K562 (cell line): ENCODE measurements around the gene RARRES2. TPM values are rescaled to one million over a fixed set of nuclear protein-coding genes. Genes with fewer than 3 reads are reported as not detected.

Experiments
- ARID2 ChIP-seq: fragments of 450-650 bp; IDR thresholded peaks from 2 replicates; pipeline ENCODE4 v1.6.1; 2017; ENCODE audit warnings: antibody characterized with exemption, mild to moderate bottlenecking
- CBX2 ChIP-seq: fragments of 200-600 bp; sonication (generic); IDR thresholded peaks from one replicate; pipeline ENCODE4 v1.6.1; 2012; ENCODE audit warnings: mild to moderate bottlenecking, low read length, inconsistent platforms; ENCODE audit not compliant: insufficient read depth, poor library complexity, severe bottlenecking
- E2F4 ChIP-seq: sonication (generic); formaldehyde crosslinking; IDR thresholded peaks from 2 replicates; pipeline ENCODE4 v1.8.0; 2022; ENCODE audit warnings: mild to moderate bottlenecking, low read depth, missing genetic modification reagents
- E2F5 ChIP-seq: sonication (generic); formaldehyde crosslinking; IDR thresholded peaks from 2 replicates; pipeline ENCODE4 v1.8.0; 2022; ENCODE audit warnings: mild to moderate bottlenecking, missing genetic modification reagents
- HDGF ChIP-seq: fragments of 450-650 bp; IDR thresholded peaks from 2 replicates; pipeline ENCODE4 v1.6.1; 2016
- JUND ChIP-seq, 2 experiments: IDR thresholded peaks; 2 replicates in 1 of 2; 3 replicates in 1 of 2; pipeline ENCODE4 v1.6.1; 2011; ENCODE audit warnings: borderline replicate concordance in 2 of 2, low read depth in 2 of 2, low read length in 2 of 2, improper control_type of control experiment in 1 of 2, missing biosample characterization in 1 of 2, missing genetic modification characterization in 1 of 2, missing genetic modification reagents in 1 of 2
- MTA1 ChIP-seq: fragments of 450-650 bp; IDR thresholded peaks from 2 replicates; pipeline ENCODE4 v1.6.1; 2017; ENCODE audit warnings: borderline replicate concordance
- NEUROD1 ChIP-seq: fragments of 150-350 bp; IDR thresholded peaks from 2 replicates; pipeline ENCODE4 v1.6.1; 2014; ENCODE audit warnings: borderline replicate concordance, low read length, low read depth; ENCODE audit not compliant: partially characterized antibody
- PCBP1 ChIP-seq: fragments of 200-400 bp; formaldehyde crosslinking; IDR thresholded peaks from 2 replicates; pipeline ENCODE4 v1.6.1; 2018; ENCODE audit warnings: mild to moderate bottlenecking, low read depth, low read length; ENCODE audit not compliant: poor library complexity, severe bottlenecking
- PYGO2 ChIP-seq: fragments of 450-650 bp; IDR thresholded peaks from 2 replicates; pipeline ENCODE4 v1.6.1; 2016; ENCODE audit warnings: mild to moderate bottlenecking, missing genetic modification characterization, moderate library complexity, missing compliant biosample characterization
- RBM22 ChIP-seq: fragments of 200-400 bp; formaldehyde crosslinking; IDR thresholded peaks from 2 replicates; pipeline ENCODE4 v1.6.1; 2018; ENCODE audit warnings: low read length, low read depth; ENCODE audit not compliant: poor library complexity, severe bottlenecking
- SMARCB1 ChIP-seq: IDR thresholded peaks from 2 replicates; pipeline ENCODE4 v1.6.1; 2011; ENCODE audit warnings: improper control_type of control experiment, low read depth; ENCODE audit not compliant: insufficient read length
- STAT6 ChIP-seq: sonication (generic); formaldehyde crosslinking; IDR thresholded peaks from 2 replicates; pipeline ENCODE4 v1.8.1; 2023; ENCODE audit warnings: mild to moderate bottlenecking, missing genetic modification reagents
- TAF9B ChIP-seq: fragments of 450-650 bp; IDR thresholded peaks from 2 replicates; pipeline ENCODE4 v1.6.1; 2018; ENCODE audit warnings: mild to moderate bottlenecking; ENCODE audit not compliant: partially characterized antibody
- TAL1 ChIP-seq: fragments of 450-650 bp; IDR thresholded peaks from 2 replicates; pipeline ENCODE4 v1.6.1; 2016; ENCODE audit warnings: mild to moderate bottlenecking
- USF1 ChIP-seq: sonication (generic); formaldehyde crosslinking; IDR thresholded peaks from 2 replicates; pipeline ENCODE4 v1.9.0; 2022; ENCODE audit warnings: mild to moderate bottlenecking, missing genetic modification reagents
- ZC3H8 ChIP-seq: fragments of 450-650 bp; IDR thresholded peaks from 2 replicates; pipeline ENCODE4 v1.6.1; 2017
- ZNF134 ChIP-seq: fragments of 250-450 bp; sonication (Bioruptor Pico); conservative IDR thresholded peaks from 2 replicates; pipeline ENCODE4 v1.4.0; 2020
- ZNF217 ChIP-seq: sonication (generic); formaldehyde crosslinking; IDR thresholded peaks from 2 replicates; pipeline ENCODE4 v1.8.0; 2022; ENCODE audit warnings: mild to moderate bottlenecking, missing genetic modification reagents
- ZNF274 ChIP-seq: IDR thresholded peaks from 2 replicates; pipeline ENCODE4 v1.6.1; 2011; ENCODE audit warnings: low read depth, mild to moderate bottlenecking, low read length, moderate library complexity, borderline replicate concordance
- polyA plus RNA-seq, 8 experiments: library from polyadenylated mRNA; depleted of rRNA in 4 of 8; stranded (reverse) in 5 of 8; unstranded in 3 of 8; fragments of >200 nt; fragmentation: Nextera tagmentation in 2 of 8; fragmentation: Illumina TruSeq in 1 of 8; extraction: Ambion mirVana in 2 of 8; extraction: Trizol in 1 of 8; gene quantifications; 2 replicates each; pipeline versions ENCODE4 v1.2.1 to v1.2.3, GENCODE V29; 2011 to 2014; ENCODE audit warnings: inconsistent platforms in 1 of 8, missing spikeins in 1 of 8
- total RNA-seq, 7 experiments: library from RNA; depleted of rRNA in 6 of 7; stranded (reverse); fragments of >200 nt in 6 of 7; fragmentation: Illumina TruSeq in 2 of 7; extraction: Trizol in 2 of 7; gene quantifications; 2 replicates each; pipeline versions ENCODE4 v1.2.1 to v1.2.3, GENCODE V29; 2011 to 2021; ENCODE audit warnings: low replicate concordance in 1 of 7

RARRES2 gene
- total and polyA plus RNA-seq, 9 of the 15 experiments (the other 6 are each of a cell fraction or from before 2014, with no cell fraction given) = 0.11 to 1.7 (median 0.23) TPM; not detected in 6

GRCh38 chr7:150359622-150360362 is 18.4 kb upstream of the RARRES2 start (continued):
- peak; percentile 2; the same call in 1 of the 2 replicates for TF ChIP-seq E2F5 (CRISPR knock-in tag)
- TF ChIP-seq TAL1 = no peak; the same call in 1 of the 2 replicates
- TF ChIP-seq ZNF274 = no peak
- TF ChIP-seq PYGO2 (tag) = peak; percentile 17; the same call in 1 of the 2 replicates
- TF ChIP-seq JUND (IDR thresholded peaks at IDR 0.05; ENCODE audit: borderline replicate concordance, low read depth, low read length) = peak; percentile 39; the same call in 1 of the 2 replicates
- TF ChIP-seq JUND (tag; IDR thresholded peaks at IDR 0.05; ENCODE audit: borderline replicate concordance, low read depth, low read length) = peak; percentile 85; the same call in 1 of the 3 replicates
- no peak for TF ChIP-seq SMARCB1
- TF ChIP-seq ZNF217 = peak; percentile 71; the same call in 1 of the 2 replicates
- TF ChIP-seq NEUROD1 = no peak
- 0 out of 2 replicates have a peak, but pooled peaks have one; percentile 44 for TF ChIP-seq ARID2
- TF ChIP-seq PCBP1 = no peak
- no peak for TF ChIP-seq TAF9B
- no peak for TF ChIP-seq STAT6 (CRISPR knock-in tag)
- TF ChIP-seq USF1 (CRISPR knock-in tag) = no peak; the same call in none of the 2 replicates
- TF ChIP-seq RBM22 = no peak
- TF ChIP-seq CBX2 = no peak
- TF ChIP-seq MTA1 = no peak
- no peak for TF ChIP-seq ZNF134 (CRISPR knock-in tag)
- TF ChIP-seq ZC3H8 = 0 out of 2 replicates have a peak, but pooled peaks have one; percentile 58
- TF ChIP-seq E2F4 (CRISPR knock-in tag) = peak; percentile 26; the same call in 1 of the 2 replicates
- TF ChIP-seq HDGF = 0 out of 2 replicates have a peak, but pooled peaks have one; percentile 55
